VCaP (cell line): ENCODE data around the gene S100A8.
A peak's percentile ranks its signal among the peaks of the same experiment; 100 is the strongest.

ENCODE experiments used
- H3K27ac ChIP-seq: fragments of 450-650 bp; 2 replicates; pipeline ENCODE4 v1.5.1; 2017
- CTCF ChIP-seq: fragments of 450-650 bp; conservative IDR thresholded peaks from 2 replicates; pipeline ENCODE4 v1.5.1; 2017; ENCODE audit warnings: mild to moderate bottlenecking, moderate library complexity

S100A8 gene

GRCh38 chr1:153357853-153358690 is 32.8 kb downstream of the S100A8 start, which contains the start of gene S100A9:
TSS of gene S100A9 (plus strand) at chr1:153357854. CDS start at chr1:153358284, 430 bp downstream.
- TF ChIP-seq CTCF, result no peak
- peak within 1 kb of the TSS; percentile 22; the same call in 1 of the 2 replicates for H3K27ac ChIP-seq

DNA sequence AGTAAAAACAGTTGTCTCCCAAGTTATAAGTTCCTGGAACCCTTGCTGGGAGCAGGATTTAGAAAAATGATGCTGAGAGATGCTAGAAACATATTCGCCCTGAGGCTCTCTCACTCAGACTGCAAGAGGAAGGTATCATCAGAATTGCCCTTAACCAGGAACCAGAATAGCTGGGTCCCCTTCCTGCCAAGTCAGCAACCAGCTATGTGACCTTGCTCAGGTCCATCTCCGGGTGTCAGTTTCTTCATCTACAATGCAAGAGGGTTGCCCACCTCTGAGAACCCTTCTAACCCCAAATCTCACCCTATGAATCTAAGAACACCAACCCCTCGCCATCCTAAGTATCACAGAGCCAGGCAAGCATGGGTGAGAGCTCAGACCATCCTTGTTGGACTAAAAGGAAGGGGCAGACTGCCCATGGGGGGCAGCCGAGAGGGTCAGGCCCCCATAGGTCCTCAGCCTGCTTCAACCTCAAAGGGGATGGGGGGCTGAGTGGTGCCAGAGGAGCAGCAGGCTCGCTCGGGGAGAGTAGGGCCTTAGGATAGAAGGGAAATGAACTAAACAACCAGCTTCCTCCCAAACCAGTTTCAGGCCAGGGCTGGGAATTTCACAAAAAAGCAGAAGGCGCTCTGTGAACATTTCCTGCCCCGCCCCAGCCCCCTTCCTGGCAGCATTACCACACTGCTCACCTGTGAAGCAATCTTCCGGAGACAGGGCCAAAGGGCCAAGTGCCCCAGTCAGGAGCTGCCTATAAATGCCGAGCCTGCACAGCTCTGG is 33.6 kb downstream of the S100A8 start:
- peak overlapping the region; percentile 22; the same call in 1 of the 2 replicates for H3K27ac ChIP-seq
- TF ChIP-seq CTCF, result no peak

GRCh38 chr1:153356392-153357075 is 34.3 kb downstream of the S100A8 start:
- peak overlapping the region; percentile 22; the same call in 1 of the 2 replicates for H3K27ac ChIP-seq
- no peak for TF ChIP-seq CTCF

DNA sequence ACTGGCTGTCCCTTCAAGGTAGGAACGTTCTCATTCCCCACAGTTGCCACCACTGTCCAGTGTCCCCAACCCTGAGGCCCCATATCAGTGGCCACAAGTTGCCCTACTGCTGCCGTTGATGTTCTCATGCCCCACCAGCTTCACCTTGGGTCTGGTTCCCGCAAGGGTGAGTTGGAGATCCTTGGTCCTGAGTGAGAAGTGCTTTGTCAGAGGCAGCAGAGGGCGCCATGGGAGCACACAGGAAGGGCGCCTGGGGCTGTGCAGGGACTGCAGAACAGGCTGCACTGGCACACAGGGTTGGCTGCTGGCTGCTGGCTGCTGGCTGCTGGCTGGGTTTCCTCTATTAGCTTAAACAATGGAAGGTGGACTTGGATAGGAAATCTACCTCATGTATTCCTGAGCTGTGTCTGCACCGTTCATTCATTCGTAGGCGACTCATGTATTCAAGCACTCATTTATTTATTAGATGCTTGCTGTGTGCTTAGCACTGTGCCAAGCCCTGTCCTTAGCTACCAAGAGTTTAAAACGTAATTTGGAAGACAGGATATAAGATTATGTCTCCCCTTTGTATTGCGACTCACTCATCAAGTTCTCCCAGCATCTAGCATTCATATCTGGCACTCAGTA is 35.3 kb downstream of the S100A8 start:
- TF ChIP-seq CTCF, result peak; percentile 92
- no peak overlapping the region for H3K27ac ChIP-seq

DNA sequence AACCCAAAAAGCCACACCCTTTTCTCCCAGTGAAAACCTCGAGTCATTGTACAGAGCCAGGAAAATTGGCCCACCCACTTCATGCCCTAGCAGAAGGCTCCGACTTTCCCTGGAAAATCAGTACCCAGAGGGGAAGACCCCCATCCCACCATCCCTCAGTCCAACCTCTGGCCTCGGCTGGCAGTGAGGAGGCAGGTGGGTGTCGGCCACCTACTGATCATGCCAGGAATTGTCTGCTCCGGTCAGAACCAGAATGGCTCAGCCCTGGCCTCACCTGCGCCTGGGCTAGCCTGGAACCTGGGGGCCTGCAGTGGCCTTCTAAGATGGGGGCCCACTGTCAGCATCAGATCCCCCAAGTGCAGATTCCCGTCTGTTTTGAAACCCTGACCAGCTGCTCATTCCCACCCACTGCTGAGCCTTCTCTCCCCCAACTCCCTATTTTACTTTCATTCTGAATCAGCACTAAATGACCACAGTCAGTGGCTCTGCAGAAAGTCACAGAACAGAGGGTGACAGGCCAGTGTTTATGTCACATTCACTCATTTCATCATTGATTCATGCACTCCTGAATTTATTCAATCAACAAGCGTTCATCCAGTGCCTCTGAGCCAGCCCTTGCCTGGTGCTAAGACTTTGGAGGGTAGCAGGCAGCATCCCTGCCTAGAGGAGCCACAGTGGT is 36.2 kb downstream of the S100A8 start:
- no peak overlapping the region for H3K27ac ChIP-seq
- TF ChIP-seq CTCF, result no peak; the same call in 1 of the 2 replicates

DNA sequence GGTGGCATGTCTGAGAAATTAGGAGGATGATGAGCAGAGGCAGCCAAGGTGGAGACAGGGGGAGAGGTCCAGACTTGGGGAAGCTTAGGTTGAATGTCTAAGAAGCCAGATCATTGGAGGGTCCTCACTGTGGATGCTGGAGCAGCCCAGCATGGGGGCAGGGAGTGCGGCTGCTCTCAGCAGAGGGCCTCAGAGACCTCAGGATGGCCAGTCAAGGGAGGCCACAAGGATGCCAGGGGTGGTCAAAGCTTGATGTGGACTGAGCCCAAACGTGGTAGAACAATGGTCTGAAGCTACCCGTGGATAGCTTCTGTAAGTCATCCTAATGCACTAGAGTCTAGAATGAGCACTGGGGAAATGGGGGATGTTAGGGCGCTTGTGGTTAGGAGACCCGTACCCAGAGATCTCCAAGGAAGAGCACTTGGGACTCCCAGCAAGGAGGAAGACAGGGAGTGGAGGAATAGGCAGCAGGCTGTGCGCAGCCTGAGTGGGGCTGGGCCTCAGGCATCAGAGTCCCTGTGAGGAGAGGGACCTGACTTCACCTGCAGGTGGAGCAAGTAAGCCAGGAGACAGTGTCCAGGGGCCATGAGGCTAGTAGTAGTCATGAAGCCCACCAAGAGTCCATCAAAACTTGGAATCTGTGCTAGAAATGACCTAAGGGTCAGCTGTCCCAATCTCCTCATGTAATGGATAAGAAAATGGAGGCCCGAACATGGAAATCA is 37.5 kb downstream of the S100A8 start:
- TF ChIP-seq CTCF, result peak; percentile 83
- H3K27ac ChIP-seq, result no peak overlapping the region
